Fibroblast of mammary gland (primary cell): ENCODE measurements around the gene RFWD3.

Experiments
- DNase-seq: peaks from one replicate; pipeline ENCODE4 v3.0.0-alpha.2; 2010; ENCODE audit warnings: low read depth
- H3K4me3 ChIP-seq: 2 replicates; pipeline ENCODE4 v1.5.1; 2011; ENCODE audit warnings: low read depth, mild to moderate bottlenecking, low read length, moderate library complexity; ENCODE audit not compliant: control insufficient read depth
- TF ChIP-seq, protein P1 (sequence below): conservative IDR thresholded peaks from 2 replicates; pipeline ENCODE4 v1.5.1; 2011; ENCODE audit warnings: low read depth, low read length, inconsistent platforms; ENCODE audit not compliant: control insufficient read depth, insufficient read depth

RFWD3 gene

DNA sequence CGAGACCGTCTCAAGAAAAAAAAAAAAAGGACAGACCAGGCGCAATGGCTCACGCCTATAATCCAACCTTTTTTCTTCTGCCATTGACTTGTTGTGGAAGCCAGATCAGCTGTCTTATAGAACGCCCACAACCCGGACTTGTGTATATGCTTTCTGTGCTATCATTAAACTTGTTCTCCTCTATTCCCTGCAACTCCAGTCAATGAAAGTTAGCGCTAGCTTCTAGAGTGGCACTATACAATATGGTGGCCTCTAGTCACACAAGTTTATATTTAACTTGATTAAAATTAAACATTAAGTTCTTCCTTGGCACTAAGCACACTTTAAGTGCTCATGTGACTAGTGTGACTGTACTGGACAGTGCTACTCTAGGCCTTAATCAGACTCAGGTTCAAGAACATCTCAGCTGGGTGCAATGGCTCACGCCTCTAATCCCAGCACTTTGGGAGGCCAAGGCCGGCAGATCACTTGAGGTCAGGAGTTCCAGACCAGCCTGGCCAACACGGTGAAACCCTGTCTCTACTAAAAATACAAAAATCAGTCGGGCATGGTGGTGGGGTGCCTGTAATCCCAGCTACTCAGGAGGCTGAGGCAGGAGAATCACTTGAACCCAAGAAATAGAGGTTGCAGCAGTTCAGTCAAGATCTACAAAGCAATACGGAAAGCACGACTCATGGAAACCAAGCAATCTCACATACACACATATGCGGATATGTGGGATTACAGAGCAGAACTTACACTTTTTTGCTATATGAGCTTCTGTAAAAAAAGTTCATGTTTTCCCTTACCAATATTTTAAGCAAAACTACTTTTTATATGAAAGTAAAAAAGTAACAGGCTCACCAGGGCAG lies 41.0 kb downstream of the RFWD3 start:
- H3K4me3 ChIP-seq, result no peak overlapping the region
- TF ChIP-seq, protein P1, sequence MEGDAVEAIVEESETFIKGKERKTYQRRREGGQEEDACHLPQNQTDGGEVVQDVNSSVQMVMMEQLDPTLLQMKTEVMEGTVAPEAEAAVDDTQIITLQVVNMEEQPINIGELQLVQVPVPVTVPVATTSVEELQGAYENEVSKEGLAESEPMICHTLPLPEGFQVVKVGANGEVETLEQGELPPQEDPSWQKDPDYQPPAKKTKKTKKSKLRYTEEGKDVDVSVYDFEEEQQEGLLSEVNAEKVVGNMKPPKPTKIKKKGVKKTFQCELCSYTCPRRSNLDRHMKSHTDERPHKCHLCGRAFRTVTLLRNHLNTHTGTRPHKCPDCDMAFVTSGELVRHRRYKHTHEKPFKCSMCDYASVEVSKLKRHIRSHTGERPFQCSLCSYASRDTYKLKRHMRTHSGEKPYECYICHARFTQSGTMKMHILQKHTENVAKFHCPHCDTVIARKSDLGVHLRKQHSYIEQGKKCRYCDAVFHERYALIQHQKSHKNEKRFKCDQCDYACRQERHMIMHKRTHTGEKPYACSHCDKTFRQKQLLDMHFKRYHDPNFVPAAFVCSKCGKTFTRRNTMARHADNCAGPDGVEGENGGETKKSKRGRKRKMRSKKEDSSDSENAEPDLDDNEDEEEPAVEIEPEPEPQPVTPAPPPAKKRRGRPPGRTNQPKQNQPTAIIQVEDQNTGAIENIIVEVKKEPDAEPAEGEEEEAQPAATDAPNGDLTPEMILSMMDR, result no peak
- no peak for DNase-seq

DNA sequence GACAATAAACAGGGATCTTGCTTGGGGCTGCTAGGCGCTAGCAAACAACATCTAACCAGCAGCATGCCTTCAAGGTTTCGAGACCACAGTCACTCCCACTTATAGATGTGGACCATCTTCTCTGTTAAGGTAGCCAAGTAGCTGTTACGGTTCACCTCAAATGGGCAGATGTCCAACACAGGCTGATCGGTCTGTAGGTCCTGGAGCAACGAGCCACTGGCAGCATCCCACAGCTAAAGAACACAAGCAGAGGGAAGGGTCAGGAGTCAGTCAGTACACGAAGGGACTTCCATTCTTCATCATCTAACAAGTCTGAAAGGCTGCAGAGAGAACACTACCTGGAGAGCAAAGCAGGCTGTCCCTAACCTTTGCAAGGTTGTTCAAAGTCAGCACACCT lies 42.8 kb downstream of the RFWD3 start:
- DNase-seq, result no peak
- TF ChIP-seq, protein P1, result no peak
- no peak overlapping the region for H3K4me3 ChIP-seq

DNA sequence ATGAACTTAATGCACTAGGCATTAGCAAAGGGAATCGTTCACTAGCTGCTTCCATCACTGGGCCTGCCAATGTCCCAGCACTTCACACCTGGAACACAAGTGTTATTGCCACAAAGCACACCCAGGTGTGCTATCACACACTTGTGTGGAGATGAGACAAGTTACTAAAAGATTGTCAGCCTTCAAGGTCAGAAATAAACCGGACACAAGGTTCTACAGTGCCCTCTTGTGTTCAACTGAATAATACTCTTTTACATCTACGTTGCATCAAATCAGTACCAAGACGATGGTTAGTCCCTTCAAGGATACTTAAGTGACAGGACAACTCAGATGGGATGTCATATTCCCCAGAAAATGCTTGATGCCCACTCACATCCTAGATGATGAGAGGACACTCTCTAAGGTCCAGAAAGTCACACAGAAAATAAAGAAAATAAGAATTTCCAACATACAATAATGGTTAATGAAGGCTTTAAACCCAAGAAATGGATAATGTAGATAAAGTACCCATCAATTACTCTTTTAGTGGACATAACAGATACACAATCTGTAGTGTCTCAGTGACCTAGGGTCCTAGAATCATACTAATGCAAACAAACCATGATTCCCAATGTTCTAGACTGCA lies 43.4 kb downstream of the RFWD3 start:
- DNase-seq, result peak; percentile 73
- TF ChIP-seq, protein P1, result peak; percentile 67
- no peak overlapping the region for H3K4me3 ChIP-seq

DNA sequence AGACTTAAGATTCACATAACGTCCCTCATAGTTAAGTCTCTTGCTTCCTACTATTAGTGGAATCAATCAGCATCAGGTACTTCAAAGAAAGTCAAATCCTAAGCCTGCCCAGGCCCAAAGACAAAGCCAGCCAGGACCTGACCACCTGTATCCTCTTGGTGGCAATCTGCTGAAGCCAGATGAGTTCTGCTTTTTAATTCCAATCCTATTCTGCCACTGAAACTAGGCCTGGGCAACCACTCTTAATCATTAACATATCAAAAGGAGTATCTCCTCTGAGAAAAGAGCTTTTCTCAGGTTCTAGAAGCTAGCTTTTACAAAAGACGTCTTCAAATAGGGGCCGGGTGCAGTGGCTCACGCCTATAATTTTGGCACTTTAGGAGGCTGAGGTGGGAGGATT lies 44.7 kb downstream of the RFWD3 start:
- TF ChIP-seq, protein P1, result no peak
- no peak overlapping the region for H3K4me3 ChIP-seq
- no peak for DNase-seq

DNA sequence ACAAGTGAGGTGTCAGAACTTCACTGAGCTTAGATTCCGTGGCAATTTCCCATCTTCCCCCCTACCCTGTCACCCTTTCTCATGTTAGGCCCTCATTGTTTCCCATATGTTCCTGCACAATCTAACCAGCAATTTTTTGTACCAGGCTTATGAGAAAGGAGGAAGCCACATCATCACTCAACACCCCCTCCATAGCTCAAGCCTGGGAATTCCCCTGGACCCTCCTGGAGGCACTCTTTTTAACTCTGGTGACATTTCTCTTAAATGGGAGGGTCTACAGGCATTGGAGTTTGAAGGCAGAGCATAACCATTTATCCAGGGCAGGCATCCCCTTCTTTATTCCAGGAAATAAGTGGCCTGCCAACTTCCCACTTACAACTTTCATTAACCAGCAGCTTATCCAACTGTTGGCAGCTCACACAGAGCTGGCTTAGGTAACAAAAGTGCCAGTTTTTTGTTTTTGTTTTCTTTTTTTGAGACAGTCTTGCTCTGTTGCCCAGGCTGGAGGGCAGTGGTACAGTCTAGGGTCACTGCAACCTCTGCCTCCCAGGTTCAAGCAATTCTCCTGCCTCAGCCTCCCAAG lies 49.4 kb downstream of the RFWD3 start:
- H3K4me3 ChIP-seq, result no peak overlapping the region
- TF ChIP-seq, protein P1, result no peak
- DNase-seq, result no peak

DNA sequence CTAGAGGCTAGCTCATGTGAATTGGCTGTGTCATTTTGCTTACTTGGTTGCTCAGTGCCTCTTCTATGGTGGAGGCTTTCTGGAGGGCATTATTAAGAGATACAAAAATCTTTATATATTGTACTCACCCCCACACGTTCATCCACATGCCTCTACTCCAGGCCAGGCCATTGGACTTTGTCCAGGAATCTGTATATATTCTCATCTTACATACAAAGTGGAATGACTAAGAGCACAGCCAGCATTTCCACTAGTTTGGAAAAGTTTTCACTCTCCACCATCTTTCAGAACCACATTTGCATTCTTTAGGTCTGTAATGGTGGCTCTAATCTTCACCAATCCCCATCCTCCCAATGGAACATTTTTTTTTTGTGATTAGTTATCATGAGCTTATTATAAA lies 55.0 kb downstream of the RFWD3 start:
- DNase-seq, result peak; percentile 70
- TF ChIP-seq, protein P1, result no peak
- no peak overlapping the region for H3K4me3 ChIP-seq
